Nucleus accumbens (tissue), 56 donors: ENCODE data around the gene MRPL33.
"Not testable (repeated sequence)": the region's sequence is repeated elsewhere in the genome, so short reads cannot be mapped to it uniquely, and the experiment has no call there.

Experiments used
- DNase-seq, 56 donors: peaks; one replicate each; lab custom pipeline; 2025; lab: John Stamatoyannopoulos, UW

Gene MRPL33

DNA sequence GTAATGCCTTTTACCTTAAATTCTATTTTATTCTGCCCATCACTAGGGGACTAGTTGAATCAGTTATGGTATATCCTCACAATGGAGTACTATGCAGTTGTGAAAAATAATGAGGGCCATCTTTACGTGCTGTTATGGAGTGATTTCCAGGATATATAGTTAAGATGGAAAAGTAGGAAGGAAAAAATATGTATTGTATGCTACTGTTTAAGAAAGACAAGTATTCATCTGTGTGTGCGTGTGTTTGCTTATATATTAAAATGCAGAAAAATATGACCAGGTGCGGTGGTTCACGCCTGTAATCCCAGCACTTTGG is 32.5 kb upstream of the MRPL33 start:
- DNase-seq = no peak

DNA sequence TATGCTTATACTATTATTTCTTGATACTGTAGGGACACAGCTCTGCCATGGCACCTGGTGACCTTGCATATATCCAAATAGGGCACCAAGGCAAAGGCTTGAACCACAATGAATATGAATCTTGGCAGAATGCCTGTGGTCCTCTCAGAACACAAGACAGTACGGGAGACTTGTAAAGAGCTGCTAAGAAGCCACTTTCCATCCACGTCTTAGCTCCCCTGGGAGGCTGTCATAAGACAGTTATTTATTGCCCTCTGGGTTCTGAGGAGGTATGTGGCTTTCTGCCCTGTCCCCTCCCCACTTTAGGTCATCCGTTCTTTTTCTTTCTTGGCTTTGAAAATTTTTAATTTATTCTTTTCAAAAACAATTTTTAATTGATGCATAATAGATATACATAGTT is 29.8 kb upstream of the MRPL33 start:
- no peak for DNase-seq

DNA sequence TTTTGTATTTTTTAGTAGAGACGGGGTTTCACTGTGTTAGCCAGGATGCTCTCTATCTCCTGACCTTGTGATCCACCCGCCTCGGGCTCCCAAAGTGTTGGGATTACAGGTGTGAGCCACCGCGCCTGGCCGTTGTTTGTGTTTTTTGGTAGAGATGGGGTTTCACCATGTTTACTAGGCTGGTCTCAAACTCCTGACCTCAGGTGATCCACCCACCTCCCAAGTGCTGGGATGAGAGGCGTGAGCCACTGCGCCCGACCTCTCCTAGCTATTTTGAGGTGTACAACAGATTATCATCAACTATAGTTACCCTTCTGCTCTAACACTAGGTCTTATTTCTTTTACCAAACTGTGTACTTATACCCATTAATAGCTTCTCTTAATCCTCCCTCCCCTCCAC is 28.9 kb upstream of the MRPL33 start:
- no peak for DNase-seq

DNA sequence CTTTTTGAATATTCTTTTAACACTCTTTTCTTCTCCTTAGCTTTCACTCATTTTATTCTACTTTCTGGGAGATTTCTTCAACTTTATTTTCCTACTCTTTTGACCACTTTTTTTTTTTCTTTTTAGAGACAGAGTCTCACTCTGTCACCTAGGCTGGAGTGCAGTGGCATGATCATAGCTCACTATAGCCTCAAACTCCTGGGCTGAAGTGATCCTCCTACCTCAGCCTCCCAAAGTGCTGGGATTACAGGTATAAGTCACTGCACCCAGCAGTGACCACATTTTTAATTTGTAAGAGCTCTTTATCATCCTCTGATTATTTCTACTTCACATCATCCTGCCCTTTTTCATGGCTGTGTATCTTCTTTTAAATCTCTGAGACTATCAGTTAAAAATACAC is 26.0 kb upstream of the MRPL33 start:
- DNase-seq = not testable (repeated sequence)

DNA sequence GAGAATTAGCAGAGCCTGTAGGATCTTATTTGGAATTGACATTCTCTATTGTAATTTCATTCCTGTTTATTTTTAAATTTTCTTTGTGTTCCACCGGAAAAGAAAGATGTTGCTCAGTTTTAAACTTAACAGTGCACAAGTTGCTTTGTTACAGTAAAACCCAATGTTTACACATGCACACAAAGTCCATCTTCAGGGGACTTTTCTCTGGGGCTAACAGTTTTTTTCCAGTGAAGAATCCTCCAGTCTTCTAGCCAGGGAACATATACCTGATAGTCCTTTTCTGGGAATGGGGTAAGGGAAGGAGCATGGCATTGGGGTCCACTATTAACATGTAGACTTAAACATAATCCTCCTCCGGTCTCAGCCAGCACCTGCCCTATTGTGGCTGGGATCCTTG is 25.2 kb upstream of the MRPL33 start:
- no peak for DNase-seq

DNA sequence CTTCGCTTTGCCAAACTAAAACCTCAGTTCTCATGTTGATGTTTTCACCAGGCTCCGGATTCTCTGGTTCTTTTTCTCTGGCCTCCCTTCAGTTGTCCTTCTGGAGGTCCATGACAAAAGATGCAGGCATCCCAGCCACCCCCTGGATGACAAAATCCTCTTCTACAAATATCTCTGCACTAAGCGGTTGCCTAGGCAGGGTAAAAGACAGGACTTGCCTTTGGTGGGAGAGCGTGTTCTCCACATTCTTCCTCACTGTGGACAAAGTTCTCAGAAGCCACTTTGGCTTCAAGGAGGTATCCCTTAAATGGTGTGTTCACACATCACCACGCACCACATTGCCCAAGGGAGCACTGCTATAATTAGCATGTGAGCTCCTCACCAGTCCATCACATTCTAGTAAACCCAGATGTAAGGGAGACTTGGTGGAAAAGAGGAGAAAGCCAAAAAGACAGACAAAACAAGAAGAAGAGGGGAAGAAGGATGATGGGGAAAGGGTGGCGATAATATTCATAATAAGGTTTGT is 23.6 kb upstream of the MRPL33 start:
- no peak for DNase-seq

DNA sequence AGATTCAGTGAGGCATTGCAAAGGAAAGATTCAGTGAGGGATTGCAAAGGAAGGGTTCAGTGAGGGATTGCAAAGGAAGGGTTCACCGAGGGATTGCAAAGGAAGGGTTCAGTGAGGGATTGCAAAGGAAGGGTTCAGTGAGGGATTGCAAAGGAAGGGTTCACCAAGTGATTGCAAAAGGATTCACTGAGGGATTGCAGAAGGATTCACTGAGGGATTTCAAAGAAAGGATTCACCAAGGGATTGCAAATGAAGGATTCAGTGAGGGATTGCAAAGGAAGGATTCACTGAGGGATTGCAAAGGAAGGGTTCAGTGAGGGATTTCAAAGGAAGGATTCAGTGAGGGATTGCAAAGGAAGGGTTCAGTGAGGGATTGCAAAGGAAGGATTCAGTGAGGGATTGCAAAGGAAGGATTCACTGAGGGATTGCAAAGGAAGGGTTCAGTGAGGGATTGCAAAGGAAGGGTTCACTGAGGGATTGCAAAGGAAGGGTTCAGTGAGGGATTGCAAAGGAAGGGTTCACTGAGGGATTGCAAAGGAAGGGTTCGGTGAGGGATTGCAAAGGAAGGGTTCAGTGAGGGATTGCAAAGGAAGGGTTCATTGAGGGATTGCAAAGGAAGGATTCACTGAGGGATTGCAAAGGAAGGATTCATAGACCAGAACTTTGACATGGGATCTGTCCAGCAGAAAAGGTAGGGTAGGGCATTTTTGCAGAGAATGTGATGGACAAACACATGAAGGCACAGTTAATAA is 22.5 kb upstream of the MRPL33 start:
- not testable (repeated sequence) for DNase-seq

DNA sequence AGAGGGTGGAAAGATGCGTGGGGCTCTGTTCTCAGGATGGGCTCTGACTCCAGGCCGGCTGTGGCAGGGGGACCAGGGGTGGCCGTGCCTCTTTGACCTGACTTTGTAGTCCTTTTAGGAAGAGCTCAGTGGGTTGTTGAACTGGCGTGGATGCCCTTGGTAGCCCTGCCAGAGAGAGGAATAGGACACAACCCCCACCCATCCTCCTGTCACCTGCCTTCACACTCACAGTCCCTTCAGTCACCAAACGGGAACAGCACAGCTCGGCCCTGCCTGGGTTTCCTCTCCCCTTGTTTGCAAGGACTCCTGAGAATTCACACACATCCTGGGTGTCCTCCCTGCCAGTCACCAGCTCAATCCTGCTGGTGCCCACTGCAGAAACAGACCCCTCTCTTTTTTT is 20.1 kb upstream of the MRPL33 start:
- DNase-seq = no peak

DNA sequence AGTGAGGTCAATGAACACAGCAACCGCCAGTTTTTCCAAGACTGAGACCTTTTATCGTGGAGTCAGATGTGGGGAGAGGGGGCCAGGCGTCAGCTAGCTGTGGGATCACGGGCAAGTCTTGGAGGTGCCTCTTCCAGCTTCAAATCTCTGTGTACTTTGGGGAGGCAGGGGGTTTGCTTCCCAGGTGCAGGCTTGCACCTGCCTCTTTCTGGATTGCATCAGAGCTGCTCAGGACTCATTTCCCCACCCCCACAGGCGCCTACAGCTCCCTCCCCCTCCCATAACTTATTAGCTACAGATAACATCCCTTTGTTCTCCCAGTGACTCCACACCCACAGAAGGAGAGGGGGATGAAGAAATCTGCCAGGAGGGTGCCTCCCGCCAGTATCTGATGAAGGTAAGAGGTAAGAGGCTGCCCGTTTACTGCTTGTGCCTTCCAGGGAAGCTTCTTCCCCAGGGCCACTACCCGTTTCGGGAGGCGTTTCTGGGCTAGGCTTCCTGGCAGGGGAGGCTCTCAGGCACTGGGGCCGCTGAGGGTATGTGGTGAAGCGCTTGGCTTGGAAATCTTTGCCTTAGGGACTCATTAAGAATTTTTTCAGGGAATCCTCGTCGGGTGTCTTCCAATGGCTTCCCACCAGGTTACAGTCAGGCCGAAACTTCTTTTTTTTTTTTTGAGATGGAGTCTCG is 18.8 kb upstream of the MRPL33 start:
- DNase-seq = peak in 15 of 56 donors; percentile 3 to 54 (median 21)

DNA sequence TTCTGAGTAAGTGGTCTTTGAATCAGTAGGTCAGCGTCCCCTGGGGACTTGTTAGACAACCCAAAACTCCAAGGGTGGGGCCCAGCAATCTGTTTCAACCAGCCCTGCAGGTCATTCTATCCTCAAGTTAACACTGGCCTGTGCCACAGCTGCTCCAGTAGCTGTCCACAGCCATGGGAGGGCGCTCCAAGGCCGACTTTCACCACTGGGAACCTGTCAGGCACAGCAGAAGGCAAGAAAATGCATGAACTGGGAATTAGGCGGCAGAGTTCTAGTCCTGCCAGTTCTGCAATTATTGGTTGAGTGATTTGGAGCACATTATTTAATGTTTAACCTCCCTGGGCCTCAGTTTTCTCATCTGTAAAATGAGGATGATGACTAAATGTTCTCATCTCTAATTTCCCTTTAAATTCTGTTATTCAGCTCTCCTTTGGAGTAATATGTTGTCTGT is 17.4 kb upstream of the MRPL33 start:
- peak in 30 of 56 donors; percentile 4 to 66 (median 24) for DNase-seq

DNA sequence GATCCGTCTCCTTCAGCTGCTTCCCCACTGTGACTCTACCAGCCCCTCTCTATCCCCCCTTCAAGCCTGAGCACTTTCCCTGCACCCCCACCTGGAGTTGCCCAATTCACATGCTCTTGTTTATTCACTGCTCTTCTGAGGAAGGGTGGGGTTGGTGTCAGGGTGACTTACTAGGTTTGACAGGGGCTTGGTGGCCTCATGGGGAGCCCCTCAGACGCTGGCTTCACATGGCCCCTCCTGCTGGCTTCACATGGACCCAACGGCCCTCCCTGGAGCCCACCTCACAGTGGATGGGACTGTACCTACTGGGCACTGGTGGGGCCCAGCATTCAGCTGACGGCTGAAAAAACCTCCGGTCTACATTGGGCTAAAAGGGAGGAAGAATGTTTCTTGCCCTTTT is 16.7 kb upstream of the MRPL33 start:
- no peak for DNase-seq

DNA sequence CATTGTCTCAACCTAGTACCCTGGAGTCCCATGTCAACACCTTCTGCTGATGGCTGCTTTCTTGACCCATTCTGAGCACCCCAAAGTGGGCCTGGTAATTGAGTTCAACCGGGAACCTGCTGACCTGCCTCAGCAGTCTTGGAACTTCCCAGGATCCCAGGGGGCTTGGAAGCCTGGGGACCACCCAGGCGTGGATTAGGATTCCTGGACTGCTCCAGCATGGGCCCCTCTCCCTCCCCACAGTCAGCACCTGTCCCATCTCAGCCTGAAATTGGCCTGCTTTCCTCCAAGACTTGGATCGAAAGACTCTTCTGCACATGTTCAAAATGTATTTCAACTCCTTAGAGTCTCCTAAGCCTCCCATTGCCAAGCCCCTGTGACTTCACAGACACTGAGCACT is 15.4 kb upstream of the MRPL33 start:
- no peak for DNase-seq

DNA sequence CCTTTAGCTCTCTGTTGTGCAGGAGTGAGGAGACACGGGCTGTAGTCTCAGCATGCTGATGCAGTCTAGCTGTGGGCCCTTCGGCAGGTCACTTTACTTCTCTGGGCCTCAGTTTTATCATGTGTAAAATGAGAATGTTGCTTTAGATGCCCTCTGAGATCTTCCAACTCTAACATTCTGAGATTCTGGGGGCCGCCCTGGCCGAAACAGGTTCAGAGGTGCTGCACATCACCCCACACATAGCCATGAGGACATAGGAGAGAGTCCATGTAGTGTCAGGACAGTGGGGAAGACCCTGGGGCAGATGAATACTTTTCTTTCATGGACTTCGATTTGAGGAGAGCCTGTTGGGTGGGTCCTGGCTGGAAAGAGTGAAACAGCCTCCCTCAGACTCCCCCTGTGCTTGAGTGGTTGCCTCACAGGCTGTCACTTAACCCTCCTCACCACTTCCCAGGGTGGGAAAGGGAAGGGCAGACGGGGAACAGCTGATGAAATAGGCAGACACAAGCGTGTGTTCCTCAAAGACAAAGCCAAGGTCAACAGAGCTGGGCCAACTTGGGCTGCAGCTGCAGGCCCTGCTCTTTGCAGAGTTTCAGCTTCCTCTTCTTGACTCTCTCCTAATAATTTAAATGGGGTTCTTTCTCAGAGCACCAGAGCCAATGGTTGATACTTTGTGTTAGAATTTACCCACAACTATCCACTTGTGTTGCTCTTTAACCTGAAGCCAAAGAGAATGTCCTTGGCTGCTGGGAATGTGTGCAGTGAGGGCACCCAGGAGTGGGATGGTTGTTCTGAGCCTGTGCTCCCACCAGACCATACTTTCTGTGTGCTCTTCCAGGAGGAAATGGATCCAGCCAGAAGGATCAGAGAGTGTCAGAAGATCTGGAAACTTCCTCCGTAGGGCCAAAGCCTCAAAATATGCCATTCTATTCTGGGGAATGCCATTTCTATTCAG is 14.7 kb upstream of the MRPL33 start:
- peak in 1 of 56 donors; percentile 14 for DNase-seq

DNA sequence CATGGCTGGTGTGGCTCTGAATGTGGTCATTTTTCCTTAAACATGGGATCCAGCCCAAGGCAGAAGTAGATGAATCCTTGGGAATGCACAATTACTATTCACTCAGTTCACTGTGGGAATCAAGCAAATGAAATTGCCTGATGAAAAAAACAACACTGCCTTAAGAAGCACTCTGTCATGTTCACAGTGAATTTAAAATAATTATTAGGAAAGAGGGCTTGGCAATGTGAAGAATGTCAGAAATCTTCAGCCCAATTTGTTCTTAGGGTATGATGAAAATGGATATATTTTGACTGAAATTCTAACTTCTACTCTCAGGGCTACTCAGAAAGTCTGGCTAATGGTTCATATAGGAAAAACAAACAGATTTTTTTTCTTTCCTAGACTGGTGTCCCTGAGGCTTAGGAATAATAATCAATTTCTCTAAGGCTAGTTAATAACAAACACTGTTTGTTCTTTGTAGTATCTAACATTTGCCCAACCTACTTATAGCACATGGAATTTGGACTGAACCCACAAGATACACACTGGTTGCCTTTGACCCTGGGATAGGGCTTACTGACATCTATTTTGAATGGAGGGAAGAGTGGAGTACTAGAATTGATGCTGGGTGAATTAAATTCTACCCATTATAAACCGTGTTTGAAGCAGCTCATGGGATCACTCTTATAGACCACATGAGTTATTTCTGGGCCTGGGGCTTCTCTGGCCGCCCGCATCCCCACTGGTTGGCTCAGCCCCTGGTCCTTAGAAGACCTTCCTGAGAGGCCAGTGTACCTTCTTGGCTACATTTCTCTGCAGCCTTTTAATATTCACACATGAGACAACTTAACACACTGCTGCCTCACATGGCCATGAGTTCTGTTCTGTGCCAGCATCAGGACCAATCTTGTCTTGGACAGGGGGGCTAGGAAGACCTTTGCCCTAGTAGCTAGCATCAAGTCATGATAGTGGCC is 8.3 kb upstream of the MRPL33 start:
- DNase-seq = no peak

DNA sequence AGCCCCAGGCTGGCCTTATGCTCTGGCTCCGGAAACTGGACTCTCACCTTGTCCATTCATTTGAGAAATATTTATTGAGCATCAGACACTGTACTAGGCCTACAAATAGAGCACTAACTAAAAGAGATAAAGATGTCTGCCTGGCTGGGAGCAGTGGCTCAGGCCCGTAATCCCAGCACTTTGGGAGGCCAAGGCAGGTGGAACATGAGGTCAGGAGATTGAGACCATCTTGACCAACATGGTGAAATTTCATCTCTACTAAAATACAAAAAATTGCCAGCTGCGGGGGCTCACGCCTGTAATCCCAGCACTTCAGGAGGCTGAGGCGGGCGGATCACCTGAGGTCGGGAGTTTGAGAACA is 7.6 kb upstream of the MRPL33 start:
- DNase-seq = no peak

DNA sequence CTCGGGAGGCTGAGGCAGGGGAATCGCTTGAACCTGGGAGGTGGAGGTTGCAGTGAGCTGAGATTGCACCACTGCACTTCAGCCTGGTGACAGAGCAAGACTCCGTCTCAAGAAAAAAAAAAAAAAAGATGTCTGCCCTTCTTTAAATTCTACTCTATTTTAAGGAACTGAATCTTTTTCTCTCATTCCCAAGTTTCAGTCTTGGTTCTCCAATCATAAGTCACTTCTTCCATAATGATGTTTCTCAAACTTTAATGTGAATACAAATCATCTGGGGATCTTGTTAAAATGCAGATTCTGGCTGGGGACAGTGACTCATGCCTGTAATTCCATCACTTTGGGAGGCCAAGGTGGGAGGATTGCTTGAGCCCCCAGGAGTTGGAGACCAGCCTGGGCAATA is 7.0 kb upstream of the MRPL33 start:
- DNase-seq = not testable (repeated sequence)

DNA sequence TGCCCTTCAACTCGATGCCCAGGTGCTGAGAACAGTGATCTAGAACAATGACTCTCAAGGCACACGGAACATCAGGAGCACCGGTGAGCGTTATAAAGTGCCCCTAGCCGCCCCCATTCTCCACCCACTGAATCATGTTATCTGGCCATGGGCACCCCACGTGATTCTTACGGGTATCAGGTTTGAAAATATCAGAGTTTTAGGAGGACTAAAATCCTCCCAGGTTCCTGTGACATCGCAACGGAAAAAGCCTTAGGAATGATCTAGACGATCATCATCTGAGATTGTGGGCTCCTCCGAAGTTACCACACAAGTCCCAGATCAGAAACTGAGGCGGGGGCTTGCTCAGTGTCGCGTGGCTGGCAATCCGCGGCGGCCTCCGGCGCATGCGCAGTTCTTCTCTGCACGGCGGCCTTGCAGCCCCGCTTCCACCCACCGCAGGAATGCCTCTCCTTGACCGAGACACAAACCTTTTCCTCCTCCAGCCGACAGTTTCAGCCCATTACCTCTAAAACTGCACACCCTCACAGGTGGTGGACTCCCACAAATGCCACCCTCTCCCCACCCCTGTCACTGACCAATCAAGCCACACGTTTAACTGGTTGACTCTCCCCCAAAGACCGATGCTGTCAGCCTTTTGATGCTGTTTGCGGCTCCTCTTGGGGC is 5.8 kb upstream of the MRPL33 start:
- DNase-seq = peak in 29 of 56 donors; percentile 3 to 67 (median 16)

DNA sequence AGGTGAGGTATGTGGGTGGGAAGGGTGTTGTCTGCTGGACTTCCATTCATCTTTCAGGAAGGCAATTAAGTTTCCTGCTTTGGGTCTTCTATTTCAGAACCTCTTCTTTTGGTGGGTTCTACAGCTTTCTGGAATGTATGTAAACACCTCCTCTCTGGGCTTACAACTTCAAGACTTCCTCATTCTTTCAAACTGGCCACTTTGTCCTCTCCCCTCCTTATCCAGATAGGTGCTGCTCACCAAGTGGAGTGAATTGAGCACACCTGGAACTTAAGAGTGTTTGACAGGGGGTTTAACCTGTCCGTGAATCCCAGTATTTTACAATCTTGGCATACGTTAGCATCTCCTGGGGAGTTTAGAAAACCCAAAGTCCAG is 5.2 kb upstream of the MRPL33 start:
- DNase-seq = no peak

DNA sequence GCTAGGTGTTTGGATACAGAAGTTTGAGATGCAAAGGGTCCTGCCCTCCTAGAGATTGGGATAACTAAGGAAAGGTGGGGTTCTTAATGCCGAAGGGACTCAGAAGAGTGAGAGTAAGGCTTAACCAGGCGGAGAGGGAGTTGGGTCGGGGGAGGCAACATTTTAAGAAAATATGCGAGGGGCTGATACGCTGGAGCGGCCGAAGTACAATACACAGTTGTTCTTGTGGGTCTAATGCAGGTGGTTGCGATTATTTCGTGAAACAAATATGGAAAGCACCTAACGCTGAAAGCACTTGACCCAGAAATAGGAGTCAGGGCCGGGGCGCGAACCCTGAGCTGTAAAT is 344 bp upstream of the MRPL33 start:
- DNase-seq = no peak
